Activated T-helper 9 cell treated with anti-CD3 and anti-CD28 coated beads, Interleukin-2, amount 50 U/mL, for 16 hours (primary cell): ENCODE results near the gene MYO1E.

ENCODE experiments used
- DNase-seq: peaks from one replicate; pipeline ENCODE4 v3.0.0-alpha.2; 2020; ENCODE audit warnings: low read depth

Gene MYO1E

GRCh38 chr15:59190291-59190690 is 182.4 kb downstream of the MYO1E start:
- DNase-seq: no peak

GRCh38 chr15:59189241-59189640 is 183.4 kb downstream of the MYO1E start:
- no peak for DNase-seq

- DNase-seq: no peak
Observed at GRCh38 chr15:59186501-59186900, 186.2 kb downstream of the MYO1E start.

- no peak for DNase-seq
Observed at GRCh38 chr15:59185725-59186124, 186.9 kb downstream of the MYO1E start.

GRCh38 chr15:59180945-59181600 is 191.6 kb downstream of the MYO1E start:
- DNase-seq: no peak

GRCh38 chr15:59179717-59180116 is 193.0 kb downstream of the MYO1E start:
- DNase-seq: no peak

- no peak for DNase-seq
Observed at GRCh38 chr15:59178151-59178695, 194.4 kb downstream of the MYO1E start.

- DNase-seq: no peak
Observed at GRCh38 chr15:59177317-59177660, 195.4 kb downstream of the MYO1E start.

GRCh38 chr15:59176653-59177316 is 195.9 kb downstream of the MYO1E start:
- no peak for DNase-seq

- DNase-seq: peak; percentile 11
Observed at GRCh38 chr15:59174835-59175831, 197.5 kb downstream of the MYO1E start.

- DNase-seq: no peak
Observed at GRCh38 chr15:59174151-59174834, 198.4 kb downstream of the MYO1E start.

GRCh38 chr15:59173194-59173593 is 199.5 kb downstream of the MYO1E start:
- no peak for DNase-seq

- no peak for DNase-seq
Observed at GRCh38 chr15:59172289-59172901, 200.3 kb downstream of the MYO1E start.

- DNase-seq: no peak
Observed at GRCh38 chr15:59171067-59171397, 201.6 kb downstream of the MYO1E start.

GRCh38 chr15:59170295-59171066 is 202.2 kb downstream of the MYO1E start:
- DNase-seq: no peak

GRCh38 chr15:59169251-59169708 is 203.4 kb downstream of the MYO1E start:
- no peak for DNase-seq

GRCh38 chr15:59168536-59168935 is 204.1 kb downstream of the MYO1E start:
- no peak for DNase-seq

GRCh38 chr15:59166601-59167265 is 205.9 kb downstream of the MYO1E start:
- DNase-seq: no peak

GRCh38 chr15:59166166-59166565 is 206.5 kb downstream of the MYO1E start:
- DNase-seq: no peak

- no peak for DNase-seq
Observed at GRCh38 chr15:59165726-59166125, 206.9 kb downstream of the MYO1E start.
